Stomach (tissue), 9 donors: Measurements from ENCODE around the gene TLR7. TPM values are rescaled to one million over a fixed set of nuclear protein-coding genes. Genes with fewer than 3 reads are reported as not detected.

Experiments
- DNase-seq, 2 donors: peaks; one replicate each; pipeline versions ENCODE4 v3.0.0 to v3.0.0-alpha.2; 2013 to 2019
- H3K27ac ChIP-seq, 5 donors: fragments of 200-600 bp in 4 of 5; sonication (generic) in 4 of 5; one replicate each; pipeline ENCODE4 v1.5.1; 2013 to 2019; ENCODE audit warnings: mild to moderate bottlenecking in 1 of 5, moderate library complexity in 1 of 5
- H3K27me3 ChIP-seq, 3 donors: fragments of 200-600 bp; sonication (generic); one replicate each; pipeline ENCODE4 v1.5.1; 2017 to 2019; ENCODE audit warnings: mixed run types in 1 of 3
- H3K36me3 ChIP-seq, 4 donors: fragments of 200-600 bp; sonication (generic); 1 replicate in 3 of 4; 2 replicates in 1 of 4; pipeline ENCODE4 v1.5.1; 2016 to 2019
- H3K4me1 ChIP-seq, 4 donors: fragments of 200-600 bp; sonication (generic); one replicate each; pipeline ENCODE4 v1.5.1; 2016 to 2019
- H3K4me3 ChIP-seq, 4 donors: fragments of 200-600 bp; sonication (generic) in 3 of 4; one replicate each; pipeline ENCODE4 v1.5.1; 2016 to 2019; ENCODE audit warnings: mild to moderate bottlenecking in 1 of 4
- H3K9me3 ChIP-seq, 4 donors: fragments of 200-600 bp; sonication (generic); one replicate each; pipeline ENCODE4 v1.5.1; 2016 to 2019
- EP300 ChIP-seq: sonication (generic); formaldehyde crosslinking; IDR thresholded peaks from one replicate; pipeline ENCODE4 v1.6.1; 2017; ENCODE audit warnings: antibody characterized with exemption
- POLR2A ChIP-seq, 4 donors: fragments of 450-650 bp; IDR thresholded peaks; one replicate each; pipeline ENCODE4 v1.6.1; 2016; ENCODE audit warnings: antibody characterized with exemption in 4 of 4, control low read depth in 2 of 4, mild to moderate bottlenecking in 1 of 4, moderate library complexity in 1 of 4
- POLR2AphosphoS5 ChIP-seq, 3 donors: sonication (generic); formaldehyde crosslinking; IDR thresholded peaks; one replicate each; pipeline ENCODE4 v1.6.1; 2016; ENCODE audit warnings: antibody characterized with exemption in 3 of 3
- whole genome bisulfite sequencing, 5 donors: extraction: QIAGEN DNeasy Blood & Tissue Kit in 3 of 5; methylation state at CpG; one replicate each; pipeline versions ENCODE4 v1.1.5 to v1.1.7; 2013 to 2018; 5-methylcytosine and 5-hydroxymethylcytosine counted together
- intact Hi-C: fragments of 100-400 bp; cut with DNase I; formaldehyde crosslinking; loops from one replicate; pipeline ENCODE4 v1.15.1; 2023; ENCODE audit warnings: low total_unique reads
- polyA plus RNA-seq, 3 donors: library from polyadenylated mRNA; stranded (reverse); fragments of 200-250 nt; gene quantifications; one replicate each; pipeline ENCODE4 v1.2.3, GENCODE V29; 2013
- total RNA-seq, 5 donors: library from RNA; depleted of rRNA; stranded (reverse); fragments of >200 nt; gene quantifications; one replicate each; pipeline versions ENCODE4 v1.1.0 to v1.2.3, GENCODE V29; 2014 to 2016
- TF ChIP-seq, protein P1 (sequence below), 7 experiments: fragments of 450-650 bp in 4 of 7; fragments of 200-600 bp in 3 of 7; sonication (generic) in 3 of 7; IDR thresholded peaks; one replicate each; pipeline ENCODE4 v1.5.1; 2016 to 2019; ENCODE audit warnings: antibody characterized with exemption in 7 of 7, control low read depth in 2 of 7, mild to moderate bottlenecking in 1 of 7
- donor health status: healthy with polysubstance abuse.
- donor health status: Bipolar disorder and iron deficiency.
- donor health status: healthy.

TLR7 gene
- total and polyA plus RNA-seq, 8 donors: 0.08 to 1.2 (median 0.43) TPM; not detected in 2

DNA sequence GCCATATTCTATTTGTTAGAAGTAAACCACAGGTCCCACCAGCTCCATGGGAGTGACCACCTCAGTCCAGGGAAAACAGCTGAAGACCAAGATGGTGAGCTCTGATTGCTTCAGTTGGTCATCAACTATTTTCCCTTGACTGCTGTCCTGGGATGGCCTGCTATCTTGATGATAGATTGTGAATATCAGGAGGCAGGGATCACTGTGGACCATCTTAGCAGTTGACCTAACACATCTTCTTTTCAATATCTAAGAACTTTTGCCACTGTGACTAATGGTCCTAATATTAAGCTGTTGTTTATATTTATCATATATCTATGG is 55.7 kb downstream of the TLR7 start:
- no peak for DNase-seq
- TF ChIP-seq EP300 (no peak), POLR2A (IDR thresholded peaks at IDR 0.05) (no peak), POLR2AphosphoS5 (IDR thresholded peaks at IDR 0.05) (no peak)
- TF ChIP-seq, protein P1, sequence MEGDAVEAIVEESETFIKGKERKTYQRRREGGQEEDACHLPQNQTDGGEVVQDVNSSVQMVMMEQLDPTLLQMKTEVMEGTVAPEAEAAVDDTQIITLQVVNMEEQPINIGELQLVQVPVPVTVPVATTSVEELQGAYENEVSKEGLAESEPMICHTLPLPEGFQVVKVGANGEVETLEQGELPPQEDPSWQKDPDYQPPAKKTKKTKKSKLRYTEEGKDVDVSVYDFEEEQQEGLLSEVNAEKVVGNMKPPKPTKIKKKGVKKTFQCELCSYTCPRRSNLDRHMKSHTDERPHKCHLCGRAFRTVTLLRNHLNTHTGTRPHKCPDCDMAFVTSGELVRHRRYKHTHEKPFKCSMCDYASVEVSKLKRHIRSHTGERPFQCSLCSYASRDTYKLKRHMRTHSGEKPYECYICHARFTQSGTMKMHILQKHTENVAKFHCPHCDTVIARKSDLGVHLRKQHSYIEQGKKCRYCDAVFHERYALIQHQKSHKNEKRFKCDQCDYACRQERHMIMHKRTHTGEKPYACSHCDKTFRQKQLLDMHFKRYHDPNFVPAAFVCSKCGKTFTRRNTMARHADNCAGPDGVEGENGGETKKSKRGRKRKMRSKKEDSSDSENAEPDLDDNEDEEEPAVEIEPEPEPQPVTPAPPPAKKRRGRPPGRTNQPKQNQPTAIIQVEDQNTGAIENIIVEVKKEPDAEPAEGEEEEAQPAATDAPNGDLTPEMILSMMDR (IDR thresholded peaks at IDR 0.05): no peak
- Histone ChIP-seq H3K27me3 (peaks cover 0 to 6% (median 0%) of the 10 kb centered on the region in 3 donors), H3K36me3 (no peaks in the 10 kb centered on the region), H3K4me1 (no peaks in the 10 kb centered on the region), H3K4me3 (no peak overlapping the region), H3K27ac (no peak overlapping the region), H3K9me3 (no peaks in the 10 kb centered on the region)
- intact Hi-C loops: no loop called here

DNA sequence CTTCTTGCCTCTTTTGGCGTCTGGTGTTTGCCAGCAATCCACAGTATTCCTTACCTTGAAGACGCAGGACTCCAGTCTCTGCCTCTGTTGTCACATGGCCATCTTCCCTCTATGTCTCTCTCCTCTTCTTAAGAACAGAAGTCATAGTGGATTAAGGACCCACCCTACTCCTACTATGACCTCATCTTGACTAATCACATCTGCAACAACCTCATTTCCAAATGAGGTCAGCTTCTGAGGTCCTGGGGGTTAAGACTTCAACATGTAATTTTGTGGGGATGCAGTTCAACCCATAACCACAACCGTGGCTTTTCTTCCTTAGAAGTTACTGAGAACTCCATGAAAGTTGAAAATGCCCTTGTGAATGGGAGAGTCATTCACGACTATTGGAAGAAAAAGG is 62.8 kb downstream of the TLR7 start:
- 76 to 89% (median 83%) methylated on average over 4 of the region's 4 CpGs for WGBS, 5 donors
- Histone ChIP-seq H3K27ac (no peak overlapping the region), H3K9me3 (peaks cover 0 to 5% (median 2%) of the 10 kb centered on the region in 4 donors), H3K27me3 (no peaks in the 10 kb centered on the region), H3K36me3 (no peaks in the 10 kb centered on the region), H3K4me1 (no peaks in the 10 kb centered on the region), H3K4me3 (no peak overlapping the region)
- no peak for TF ChIP-seq POLR2AphosphoS5 (IDR thresholded peaks at IDR 0.05)
- TF ChIP-seq, protein P1 (IDR thresholded peaks at IDR 0.05): no peak
- intact Hi-C loops: no loop called here
- no peak for DNase-seq

DNA sequence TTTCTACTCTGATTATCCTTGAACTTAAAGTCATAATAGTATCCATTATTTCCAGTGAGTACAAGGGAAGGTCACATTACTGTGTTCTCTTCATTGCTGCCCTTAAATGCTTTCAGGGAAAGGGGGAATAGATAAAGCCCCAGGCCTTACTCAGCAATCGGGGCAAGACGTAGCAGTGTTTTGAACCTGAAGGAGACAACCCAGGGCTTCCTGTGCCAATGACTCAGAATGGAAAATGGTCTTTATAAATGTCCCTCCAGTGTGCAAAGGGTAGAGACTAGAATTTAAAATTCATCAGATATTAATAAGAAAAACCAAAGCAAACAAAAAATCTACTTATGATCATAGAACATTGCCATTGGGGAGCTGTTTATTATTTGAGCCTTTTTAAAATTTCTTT is 63.3 kb downstream of the TLR7 start:
- Histone ChIP-seq H3K36me3 (no peaks in the 10 kb centered on the region), H3K4me1 (no peaks in the 10 kb centered on the region), H3K27ac (no peak overlapping the region), H3K27me3 (no peaks in the 10 kb centered on the region), H3K9me3 (peaks cover 0 to 5% (median 2%) of the 10 kb centered on the region in 4 donors), H3K4me3 (no peak overlapping the region)
- WGBS, 5 donors: 73 to 95% (median 90%) methylated on average over 2 of the region's 2 CpGs
- DNase-seq: no peak
- TF ChIP-seq, protein P1 (IDR thresholded peaks at IDR 0.05): no peak
- no peak for TF ChIP-seq POLR2A (IDR thresholded peaks at IDR 0.05)
- no peak for TF ChIP-seq EP300
- TF ChIP-seq POLR2AphosphoS5 (IDR thresholded peaks at IDR 0.05): no peak
- intact Hi-C loops: no loop called here

DNA sequence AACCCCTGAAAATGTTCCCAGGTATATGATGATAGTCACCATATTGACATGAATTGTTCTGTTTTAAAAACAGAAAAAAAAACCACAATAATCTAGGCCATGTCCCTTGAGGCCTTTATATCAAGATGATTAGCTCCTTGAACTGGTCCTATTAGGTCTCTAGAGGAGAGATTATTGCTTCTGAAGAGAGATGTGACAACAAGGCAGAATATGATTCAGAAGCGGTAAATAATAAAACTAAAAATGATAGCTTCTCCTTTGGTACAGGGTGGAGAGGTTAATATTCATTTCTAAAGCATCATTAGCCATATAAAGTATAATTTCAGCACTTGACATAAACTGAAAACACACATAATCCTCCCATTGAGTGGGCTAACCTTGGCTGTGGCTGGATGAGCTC is 65.4 kb downstream of the TLR7 start:
- no peaks in the 10 kb centered on the region for H3K4me1 ChIP-seq
- 91 to 100% (median 94%) methylated on average over 1 of the region's 1 CpG for WGBS, 5 donors
- H3K27ac ChIP-seq: no peak overlapping the region
- intact Hi-C loops: no loop called here
- TF ChIP-seq POLR2AphosphoS5 (IDR thresholded peaks at IDR 0.05): no peak
- TF ChIP-seq, protein P1 (IDR thresholded peaks at IDR 0.05): no peak
- no peak for TF ChIP-seq EP300
- TF ChIP-seq POLR2A (IDR thresholded peaks at IDR 0.05): no peak
- H3K36me3 ChIP-seq: no peaks in the 10 kb centered on the region
- no peak for DNase-seq
- no peaks in the 10 kb centered on the region for H3K27me3 ChIP-seq
- no peak overlapping the region for H3K4me3 ChIP-seq
- peaks cover 0 to 5% (median 2%) of the 10 kb centered on the region in 4 donors for H3K9me3 ChIP-seq
